Measurements from ENCODE around the gene DCANP1.

- TF ChIP-seq CTCF (IDR thresholded peaks at IDR 0.05) (no peak), POLR2A (IDR thresholded peaks at IDR 0.05) (no peak), EP300 (IDR thresholded peaks at IDR 0.05) (no peak)
These were observed 43.9 kb upstream of the DCANP1 start for GRCh38 chr5:135491038-135491551.

Measured in ovary (tissue), 3 donors.